Endothelial cell (in vitro differentiated cells): Measurements from ENCODE around the gene NCAPG. TPM values are rescaled to one million over a fixed set of nuclear protein-coding genes. Genes with fewer than 3 reads are reported as not detected.

Experiments used
- DNase-seq: peaks from one replicate; pipeline ENCODE4 v3.0.0; 2021; ENCODE audit warnings: low spot score
- H3K27ac Mint-ChIP-seq: one replicate; pipeline ENCODE4 v1.8.0; 2021; ENCODE audit warnings: mixed read lengths, inconsistent platforms; ENCODE audit not compliant: unreplicated experiment
- H3K27me3 Mint-ChIP-seq: one replicate; pipeline ENCODE4 v1.8.0; 2021; ENCODE audit warnings: mild to moderate bottlenecking, moderate library complexity, mixed read lengths, inconsistent platforms; ENCODE audit not compliant: unreplicated experiment
- H3K36me3 Mint-ChIP-seq: one replicate; pipeline ENCODE4 v1.8.0; 2021; ENCODE audit warnings: mild to moderate bottlenecking, low read depth, mixed read lengths, inconsistent platforms; ENCODE audit not compliant: unreplicated experiment
- H3K4me1 Mint-ChIP-seq: one replicate; pipeline ENCODE4 v1.8.0; 2021; ENCODE audit warnings: mild to moderate bottlenecking, mixed read lengths, inconsistent platforms; ENCODE audit not compliant: unreplicated experiment
- H3K4me3 Mint-ChIP-seq: one replicate; pipeline ENCODE4 v1.8.0; 2021; ENCODE audit warnings: mild to moderate bottlenecking, mixed read lengths, inconsistent platforms; ENCODE audit not compliant: unreplicated experiment
- H3K9me3 Mint-ChIP-seq: one replicate; pipeline ENCODE4 v1.8.0; 2021; ENCODE audit warnings: mixed read lengths, inconsistent platforms; ENCODE audit not compliant: unreplicated experiment
- CTCF ChIP-seq: fragments of 200-600 bp; sonication (generic); IDR thresholded peaks from one replicate; pipeline ENCODE4 v1.5.0; 2021; ENCODE audit warnings: antibody characterized with exemption; ENCODE audit not compliant: unreplicated experiment
- long read RNA-seq: library from polyadenylated mRNA; unstranded; transcript quantifications from one replicate; pipeline ENCODE4 v2.0.0, GENCODE V29; 2020; ENCODE audit not compliant: unreplicated experiment
- total RNA-seq: library from RNA; stranded (reverse); fragmentation: NEBNext Ultra II Directional; extraction: Animal tissue kit (Norgen Biotek cat#: 25700); gene quantifications from one replicate; pipeline ENCODE4 v1.2.1, GENCODE V29; 2021; ENCODE audit not compliant: unreplicated experiment

The NCAPG gene
- total RNA-seq: 7.1 TPM
- long read RNA-seq, full-length matches to known transcripts: 3 of 6 reads
- long read RNA-seq, partial matches to known transcripts: 1 of 6 reads
- long read RNA-seq, other reads (novel, unspliced or antisense): 2 of 6 reads

- no peak for TF ChIP-seq CTCF
- DNase-seq: peak; percentile 99
Observed at GRCh38 chr4:17810260-17811077, at the start of gene NCAPG, which contains the start of gene DCAF16. TSS of gene NCAPG (plus strand) at chr4:17810979. CDS start at chr4:17811078, 99 bp downstream. TSS of gene DCAF16 (minus strand) at chr4:17810757. CDS start at chr4:17804141, 6,616 bp downstream.

GRCh38 chr4:17761062-17761461, 49.7 kb upstream of the NCAPG start:
- DNase-seq: no peak
- Mint-ChIP-seq H3K4me1 (no peaks in the 10 kb centered on the region), H3K4me3 (no peak overlapping the region), H3K9me3 (no peaks in the 10 kb centered on the region), H3K27me3 (peaks cover 7% of the 10 kb centered on the region), H3K36me3 (no peaks in the 10 kb centered on the region), H3K27ac (no peak overlapping the region)
- TF ChIP-seq CTCF: no peak

More at GRCh38 chr4:17810260-17811077, at the start of gene NCAPG, which contains the start of gene DCAF16:
- H3K4me1 Mint-ChIP-seq: peaks cover 32% of the 10 kb centered on the region
- peaks cover 6% of the 10 kb centered on the region for H3K36me3 Mint-ChIP-seq
- H3K9me3 Mint-ChIP-seq: no peaks in the 10 kb centered on the region
- peak within 1 kb of the TSS; percentile 99 for H3K4me3 Mint-ChIP-seq
- H3K27ac Mint-ChIP-seq: peak within 1 kb of the TSS; percentile 98
- peaks cover 7% of the 10 kb centered on the region for H3K27me3 Mint-ChIP-seq

GRCh38 chr4:17762726-17763125, 48.1 kb upstream of the NCAPG start:
- no peak overlapping the region for H3K27ac Mint-ChIP-seq
- DNase-seq: no peak
- no peaks in the 10 kb centered on the region for H3K9me3 Mint-ChIP-seq
- peaks cover 7% of the 10 kb centered on the region for H3K27me3 Mint-ChIP-seq
- TF ChIP-seq CTCF: no peak
- no peaks in the 10 kb centered on the region for H3K36me3 Mint-ChIP-seq
- no peaks in the 10 kb centered on the region for H3K4me1 Mint-ChIP-seq
- no peak overlapping the region for H3K4me3 Mint-ChIP-seq

GRCh38 chr4:17763416-17763815, 47.4 kb upstream of the NCAPG start:
- no peaks in the 10 kb centered on the region for H3K4me1 Mint-ChIP-seq
- no peak for DNase-seq
- H3K27ac Mint-ChIP-seq: no peak overlapping the region
- peaks cover 7% of the 10 kb centered on the region for H3K27me3 Mint-ChIP-seq
- H3K4me3 Mint-ChIP-seq: no peak overlapping the region
- no peaks in the 10 kb centered on the region for H3K9me3 Mint-ChIP-seq
- no peak for TF ChIP-seq CTCF
- no peaks in the 10 kb centered on the region for H3K36me3 Mint-ChIP-seq

GRCh38 chr4:17763931-17764330, 46.8 kb upstream of the NCAPG start:
- Mint-ChIP-seq H3K4me1 (no peaks in the 10 kb centered on the region), H3K36me3 (no peaks in the 10 kb centered on the region), H3K9me3 (no peaks in the 10 kb centered on the region), H3K27ac (no peak overlapping the region), H3K27me3 (peaks cover 7% of the 10 kb centered on the region), H3K4me3 (no peak overlapping the region)
- DNase-seq: no peak
- no peak for TF ChIP-seq CTCF
